H1 (cell line): ENCODE results near the gene STAU1. TPM values are rescaled to one million over a fixed set of nuclear protein-coding genes. Genes with fewer than 3 reads are reported as not detected.

Experiments
- ATF3 ChIP-seq: IDR thresholded peaks from 2 replicates; pipeline ENCODE4 v1.6.1; 2011; ENCODE audit warnings: low read depth, mild to moderate bottlenecking, low read length; ENCODE audit not compliant: insufficient read depth
- CBX5 ChIP-seq: fragments of 300-800, 300-1000 bp; sonication (generic); IDR thresholded peaks from 2 replicates; pipeline ENCODE4 v1.7.1; 2016; ENCODE audit warnings: antibody characterized with exemption, low read length, low read depth
- CBX8 ChIP-seq: fragments of 300-800, 300-1000 bp; sonication (generic); IDR thresholded peaks from 2 replicates; pipeline ENCODE4 v1.7.1; 2016; ENCODE audit warnings: low read depth, low read length, borderline replicate concordance
- CEBPB ChIP-seq: IDR thresholded peaks from 2 replicates; pipeline ENCODE4 v1.6.1; 2012; ENCODE audit warnings: low read depth, low read length
- CHD2 ChIP-seq: IDR thresholded peaks from 2 replicates; pipeline ENCODE4 v1.6.1; 2012; ENCODE audit warnings: low read length, improper control_type of control experiment
- CTCF ChIP-seq, 3 experiments: IDR thresholded peaks; 1 replicate in 2 of 3; 2 replicates in 1 of 3; pipeline versions ENCODE4 v1.5.1 to v1.6.1; 2011; ENCODE audit warnings: low read length in 3 of 3, mild to moderate bottlenecking in 3 of 3, inconsistent platforms in 2 of 3, low read depth in 1 of 3, moderate library complexity in 1 of 3; ENCODE audit not compliant: insufficient read depth in 1 of 3; ENCODE audit errors: control extremely low read depth in 1 of 3
- EP300 ChIP-seq, 2 experiments: IDR thresholded peaks; 1 replicate in 1 of 2; 2 replicates in 1 of 2; pipeline ENCODE4 v1.6.1; 2011 to 2012; ENCODE audit warnings: low read depth in 2 of 2, low read length in 2 of 2, mild to moderate bottlenecking in 2 of 2, borderline replicate concordance in 1 of 2, inconsistent platforms in 1 of 2, moderate library complexity in 1 of 2
- FOSL1 ChIP-seq: IDR thresholded peaks from 2 replicates; pipeline ENCODE4 v1.6.1; 2011; ENCODE audit warnings: mild to moderate bottlenecking, low read depth, low read length, moderate library complexity; ENCODE audit not compliant: insufficient read depth
- HDAC2 ChIP-seq, 2 experiments: fragments of 300-600 bp in 1 of 2; sonication (generic) in 1 of 2; IDR thresholded peaks; 2 replicates each; pipeline ENCODE4 v1.6.1; 2011 to 2012; ENCODE audit warnings: low read depth in 2 of 2, low read length in 2 of 2, mild to moderate bottlenecking in 2 of 2, moderate library complexity in 2 of 2, borderline replicate concordance in 1 of 2, inconsistent platforms in 1 of 2
- HDAC6 ChIP-seq: IDR thresholded peaks from one replicate; pipeline ENCODE4 v1.7.1; 2012; ENCODE audit warnings: low read depth, mild to moderate bottlenecking, inconsistent platforms, low read length, moderate library complexity
- JUN ChIP-seq: IDR thresholded peaks from 2 replicates; pipeline ENCODE4 v1.6.1; 2011; ENCODE audit warnings: low read depth, mild to moderate bottlenecking, improper control_type of control experiment, low read length
- POU5F1 ChIP-seq: IDR thresholded peaks from 2 replicates; pipeline ENCODE4 v1.6.1; 2011; ENCODE audit warnings: low read depth, mild to moderate bottlenecking, low read length, moderate library complexity
- RNF2 ChIP-seq: fragments of 200-900, 300-1000 bp; sonication (generic); IDR thresholded peaks from 2 replicates; pipeline ENCODE4 v1.7.1; 2016; ENCODE audit warnings: borderline replicate concordance, low read depth, mild to moderate bottlenecking, antibody characterized with exemption, low read length; ENCODE audit not compliant: poor library complexity, severe bottlenecking; ENCODE audit errors: missing control alignments
- SIX5 ChIP-seq: IDR thresholded peaks from 2 replicates; pipeline ENCODE4 v1.6.1; 2011; ENCODE audit warnings: mild to moderate bottlenecking, low read depth, low read length
- TAF1 ChIP-seq: IDR thresholded peaks from 2 replicates; pipeline ENCODE4 v1.6.1; 2011; ENCODE audit warnings: mild to moderate bottlenecking, low read depth, low read length
- TEAD4 ChIP-seq: IDR thresholded peaks from 2 replicates; pipeline ENCODE4 v1.6.1; 2012; ENCODE audit warnings: low read depth, low read length, inconsistent platforms, mixed read lengths
- USF2 ChIP-seq: IDR thresholded peaks from 2 replicates; pipeline ENCODE4 v1.6.1; 2011; ENCODE audit warnings: low read length, improper control_type of control experiment
- YY1 ChIP-seq: IDR thresholded peaks from 2 replicates; pipeline ENCODE4 v1.6.1; 2011; ENCODE audit warnings: low read depth, mild to moderate bottlenecking, low read length
- ZNF274 ChIP-seq: IDR thresholded peaks from 2 replicates; pipeline ENCODE4 v1.7.0; 2012; ENCODE audit warnings: low read length, borderline replicate concordance; ENCODE audit errors: extremely low read depth
- polyA plus RNA-seq, 7 experiments: library from polyadenylated mRNA; depleted of rRNA in 3 of 7; stranded (reverse) in 5 of 7; unstranded in 2 of 7; fragments of >200 nt in 5 of 7; fragments of 200-250 nt in 2 of 7; gene quantifications; 1 replicate in 5 of 7; 2 replicates in 1 of 7; 4 replicates in 1 of 7; pipeline versions ENCODE4 v1.2.1 to v1.2.3, GENCODE V29; 2011 to 2013; ENCODE audit warnings: missing spikeins in 2 of 7, mixed read lengths in 2 of 7
- total RNA-seq: library from RNA; stranded (reverse); fragmentation: NEBNext Ultra II Directional; extraction: Animal tissue kit (Norgen Biotek cat#: 25700); gene quantifications from 2 replicates; pipeline ENCODE4 v1.2.1, GENCODE V29; 2021

The STAU1 gene
- total and polyA plus RNA-seq, 2 of the 8 experiments (the other 6 are each of a cell fraction or from before 2014, with no cell fraction given): 41.4 to 107 TPM

- TF ChIP-seq USF2: no peak
- no peak for TF ChIP-seq POU5F1
- TF ChIP-seq EP300 (IDR thresholded peaks at IDR 0.05; ENCODE audit: borderline replicate concordance in 1 of 2, low read depth in 2 of 2, low read length in 2 of 2): no peak
- no peak for TF ChIP-seq HDAC2 (IDR thresholded peaks at IDR 0.05; ENCODE audit: borderline replicate concordance in 1 of 2, low read depth in 2 of 2, low read length in 2 of 2)
- no peak for TF ChIP-seq HDAC6
- no peak for TF ChIP-seq RNF2
- TF ChIP-seq TAF1: peak; percentile 82
- 0 out of 2 replicates have a peak, but pooled peaks have one; percentile 26 for TF ChIP-seq TEAD4
- TF ChIP-seq CBX5: no peak
- no peak for TF ChIP-seq CBX8
- TF ChIP-seq SIX5: peak; percentile 94
- TF ChIP-seq YY1: peak; percentile 65; the same call in 1 of the 2 replicates
- no peak for TF ChIP-seq ZNF274
- TF ChIP-seq ATF3: peak; percentile 53; the same call in 1 of the 2 replicates
- TF ChIP-seq CEBPB: no peak
- TF ChIP-seq FOSL1: 0 out of 2 replicates have a peak, but pooled peaks have one; percentile 5
- TF ChIP-seq CHD2: peak; percentile 31; the same call in 1 of the 2 replicates
- TF ChIP-seq JUN: no peak
- TF ChIP-seq CTCF (IDR thresholded peaks at IDR 0.05; ENCODE audit: control extremely low read depth in 1 of 3, insufficient read depth in 1 of 3, low read depth in 1 of 3, low read length in 3 of 3): no peak
These were observed at the start of gene STAU1 (continued) for GRCh38 chr20:49187851-49188641.
